Testis (tissue), 3 donors: Measurements from ENCODE around the gene TP53INP2. TPM values are rescaled to one million over a fixed set of nuclear protein-coding genes. Genes with fewer than 3 reads are reported as not detected.

ENCODE experiments used
- DNase-seq: peaks from one replicate; pipeline ENCODE4 v3.0.0-alpha.2; 2019
- H3K27ac ChIP-seq, 2 donors: fragments of 200-600 bp; sonication (generic); one replicate each; pipeline ENCODE4 v1.5.1; 2019
- H3K27me3 ChIP-seq: fragments of 200-600 bp; sonication (generic); one replicate; pipeline ENCODE4 v1.5.1; 2019
- H3K36me3 ChIP-seq: fragments of 200-600 bp; sonication (generic); one replicate; pipeline ENCODE4 v1.5.1; 2017; ENCODE audit warnings: low read depth; ENCODE audit errors: missing control alignments
- H3K4me1 ChIP-seq: fragments of 200-600 bp; sonication (generic); one replicate; pipeline ENCODE4 v1.5.1; 2019
- H3K4me3 ChIP-seq, 2 donors: fragments of 200-600 bp; sonication (generic); one replicate each; pipeline ENCODE4 v1.5.1; 2017 to 2019
- H3K9me3 ChIP-seq: fragments of 200-600 bp; sonication (generic); one replicate; pipeline ENCODE4 v1.5.1; 2017
- CTCF ChIP-seq, 3 experiments: fragments of 450-650 bp in 2 of 3; fragments of 200-600 bp in 1 of 3; sonication (generic) in 1 of 3; IDR thresholded peaks; one replicate each; pipeline ENCODE4 v1.5.1; 2016 to 2019; ENCODE audit warnings: antibody characterized with exemption in 3 of 3, mild to moderate bottlenecking in 2 of 3, moderate library complexity in 1 of 3
- POLR2A ChIP-seq: fragments of 450-650 bp; IDR thresholded peaks from one replicate; pipeline ENCODE4 v1.6.1; 2017; ENCODE audit warnings: antibody characterized with exemption, mild to moderate bottlenecking, moderate library complexity
- WGBS, 2 donors: methylation state at CpG; one replicate each; pipeline ENCODE4 v1.1.5; 2018; 5-methylcytosine and 5-hydroxymethylcytosine counted together
- intact Hi-C: fragments of 100-400 bp; cut with DNase I; formaldehyde crosslinking; loops from one replicate; pipeline ENCODE4 v1.15.1; 2023; ENCODE audit warnings: low total_unique reads
- polyA plus RNA-seq: library from polyadenylated mRNA; stranded (reverse); fragments of 350-450 nt; fragmentation: Illumina TruSeq; extraction: RNeasy Lipid Tissue Mini Kit (QIAGEN cat#74804); gene quantifications from one replicate; pipeline ENCODE4 v1.2.3, GENCODE V29; 2014; ENCODE audit warnings: low read depth, low replicate concordance; ENCODE audit not compliant: insufficient read depth
- total RNA-seq, 2 donors: library from RNA; depleted of rRNA; stranded (reverse); fragments of >200 nt; gene quantifications; one replicate each; pipeline ENCODE4 v1.2.3, GENCODE V29; 2016

TP53INP2 gene
- total and polyA plus RNA-seq, 3 donors from 2014 or later, result 35.3 to 59.9 (median 39.9) TPM

DNA sequence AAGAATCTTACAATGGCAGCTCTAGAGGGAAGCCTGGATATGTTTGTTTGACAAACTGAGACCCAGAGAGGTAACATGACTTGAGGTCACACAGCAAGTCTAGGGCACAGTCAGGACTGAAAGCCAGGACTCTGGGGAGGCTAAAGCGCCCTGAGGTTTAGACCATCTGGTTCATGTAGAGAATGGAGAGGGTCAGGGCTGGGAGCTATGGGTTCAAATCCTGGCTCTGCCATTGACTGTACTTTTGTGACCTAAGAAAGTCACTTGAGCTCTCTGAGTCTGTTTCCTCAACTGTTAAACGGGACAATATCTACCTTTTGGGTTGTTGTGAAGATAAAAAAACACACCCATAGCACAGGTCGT, 1.1 kb upstream of the TP53INP2 start:
- H3K4me3 ChIP-seq, result peak overlapping the region in 1 of 2 donors; percentile 77
- DNase-seq, result no peak
- no peaks in the 10 kb centered on the region for H3K36me3 ChIP-seq
- TF ChIP-seq POLR2A (no peak), CTCF (IDR thresholded peaks at IDR 0.05) (no peak)
- intact Hi-C loops, result no loop called here
- 38 to 39% methylated on average over 3 of the region's 3 CpGs for WGBS, 2 donors
- peaks cover 10% of the 10 kb centered on the region for H3K4me1 ChIP-seq
- no peaks in the 10 kb centered on the region for H3K9me3 ChIP-seq
- no peaks in the 10 kb centered on the region for H3K27me3 ChIP-seq
- no peak overlapping the region for H3K27ac ChIP-seq

DNA sequence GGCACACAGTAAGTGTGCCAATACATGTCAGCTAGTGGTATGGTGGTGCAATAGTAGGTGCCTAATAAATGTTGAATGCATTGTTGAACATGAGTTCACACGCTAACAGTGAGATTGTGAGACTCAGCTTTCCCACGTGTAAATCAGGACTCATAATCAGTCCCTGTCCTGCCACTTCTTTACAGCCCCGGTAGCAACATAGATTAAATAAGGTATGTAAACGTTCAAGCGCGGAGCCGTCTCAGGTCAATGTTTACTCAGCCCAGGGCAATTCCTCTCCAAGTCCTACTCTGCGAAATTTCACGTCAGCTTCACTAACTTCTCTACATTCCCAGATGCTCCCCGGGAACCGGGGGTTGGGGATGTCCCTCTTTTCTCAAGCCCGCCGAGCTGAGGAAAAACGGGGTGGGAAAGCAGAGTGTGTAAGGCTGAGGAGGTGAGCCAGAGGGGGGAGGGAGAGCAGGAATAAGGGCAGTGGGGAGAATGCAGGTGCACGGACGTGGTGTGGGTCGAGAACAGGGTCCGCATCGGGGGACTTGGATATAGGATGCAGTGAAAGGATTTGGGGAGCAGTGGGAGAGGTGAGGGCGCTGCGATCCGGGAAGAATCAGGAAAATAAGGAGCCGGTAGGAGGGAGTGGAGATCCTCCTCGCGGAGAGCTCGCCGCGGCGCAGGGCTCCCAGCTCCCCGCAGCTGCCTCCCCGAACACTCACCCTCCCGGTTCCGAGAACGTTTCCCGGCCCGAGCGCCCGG, 544 bp upstream of the TP53INP2 start:
- H3K9me3 ChIP-seq, result no peaks in the 10 kb centered on the region
- peaks cover 10% of the 10 kb centered on the region for H3K4me1 ChIP-seq
- H3K27ac ChIP-seq, result peak overlapping the region; percentile 90 to 100
- H3K36me3 ChIP-seq, result no peaks in the 10 kb centered on the region
- DNase-seq, result peak; percentile 23
- intact Hi-C loops, result no loop called here
- WGBS, 2 donors, result 1 to 3% methylated on average over 29 to 38 of the region's 38 CpGs
- no peaks in the 10 kb centered on the region for H3K27me3 ChIP-seq
- peak overlapping the region; percentile 77 to 97 for H3K4me3 ChIP-seq
- no peak for TF ChIP-seq POLR2A
- TF ChIP-seq CTCF (IDR thresholded peaks at IDR 0.05), result no peak

DNA sequence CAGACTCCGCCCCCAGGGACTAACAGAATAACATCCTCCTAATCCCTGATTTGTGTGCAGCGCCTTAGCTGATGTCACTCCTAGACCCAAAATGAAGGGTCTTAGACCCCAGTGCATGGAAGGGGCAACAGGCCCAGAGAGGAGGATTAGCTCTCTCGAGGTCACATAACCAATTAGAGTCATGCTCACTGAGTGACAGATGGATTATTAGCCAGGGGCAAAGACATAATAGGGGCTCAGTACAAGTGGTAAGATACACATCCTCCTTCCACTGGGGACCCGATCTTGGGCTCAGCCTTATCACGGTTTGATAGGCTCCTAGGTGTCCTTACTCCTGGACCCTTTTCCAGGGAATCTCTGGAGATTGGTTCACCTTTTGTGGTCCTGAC, 858 bp downstream of the TP53INP2 start:
- H3K4me1 ChIP-seq, result peaks cover 10% of the 10 kb centered on the region
- H3K36me3 ChIP-seq, result no peaks in the 10 kb centered on the region
- no peak for DNase-seq
- WGBS, 2 donors, result 12 to 32% methylated on average over 3 to 5 of the region's 5 CpGs
- no peaks in the 10 kb centered on the region for H3K9me3 ChIP-seq
- H3K27ac ChIP-seq, result peak overlapping the region; percentile 90 to 100
- no peak for TF ChIP-seq CTCF (IDR thresholded peaks at IDR 0.05)
- no peak for TF ChIP-seq POLR2A
- no peaks in the 10 kb centered on the region for H3K27me3 ChIP-seq
- intact Hi-C loops, result no loop called here
- H3K4me3 ChIP-seq, result peak overlapping the region; percentile 77 to 97

GRCh38 chr20:34705397-34706301, 1.5 kb downstream of the TP53INP2 start:
- no peaks in the 10 kb centered on the region for H3K36me3 ChIP-seq
- peak overlapping the region in 1 of 2 donors; percentile 77 for H3K4me3 ChIP-seq
- H3K4me1 ChIP-seq, result peaks cover 13% of the 10 kb centered on the region
- intact Hi-C loops, result no loop called here
- H3K27ac ChIP-seq, result peak overlapping the region; percentile 90 to 100
- H3K9me3 ChIP-seq, result no peaks in the 10 kb centered on the region
- 48 to 49% methylated on average over 4 to 6 of the region's 6 CpGs for WGBS, 2 donors
- DNase-seq, result peak; percentile 23
- no peaks in the 10 kb centered on the region for H3K27me3 ChIP-seq
- TF ChIP-seq POLR2A, result no peak
- peak in 2 of 3 experiments; percentile 8 to 11 for TF ChIP-seq CTCF (IDR thresholded peaks at IDR 0.05)
